GM19397 (cell line): Measurements from ENCODE around the gene SPDEF.

Experiments
- ATAC-seq: cut with Tn5 transposase; IDR thresholded peaks from one replicate; pipeline ENCODE4 v1.9.1; 2021; ENCODE audit warnings: mild to moderate bottlenecking, moderate library complexity; ENCODE audit not compliant: unreplicated experiment

SPDEF gene

GRCh38 chr6:34530753-34531365, 25.3 kb downstream of the SPDEF start:
- no peak for ATAC-seq

DNA sequence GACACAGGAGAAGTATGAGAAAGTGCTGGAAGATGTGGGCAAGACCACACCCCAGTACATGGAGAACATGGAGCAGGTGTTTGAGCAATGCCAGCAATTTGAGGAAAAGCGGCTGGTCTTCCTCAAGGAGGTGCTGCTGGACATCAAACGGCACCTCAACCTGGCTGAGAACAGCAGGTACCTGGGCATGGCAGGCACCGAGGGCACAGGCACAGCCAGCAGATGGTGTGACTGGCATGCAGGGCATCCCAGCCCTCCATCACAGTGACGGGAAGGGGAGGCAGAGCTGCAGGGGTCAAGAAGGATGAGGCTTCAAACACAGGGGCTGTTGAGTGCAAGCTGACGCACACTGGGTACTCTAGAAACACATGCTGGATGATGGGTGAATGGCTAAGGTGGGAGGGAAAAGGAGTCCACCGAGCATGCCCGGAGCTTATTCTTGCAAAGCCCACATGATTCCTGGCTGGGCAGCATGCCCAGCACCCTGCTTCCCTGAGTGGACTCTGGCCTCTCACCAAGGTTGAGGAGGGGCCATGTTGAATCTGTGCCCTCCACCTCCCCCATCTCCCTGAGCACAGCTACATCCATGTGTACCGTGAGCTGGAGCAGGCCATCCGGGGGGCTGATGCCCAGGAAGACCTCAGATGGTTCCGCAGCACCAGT, 26.3 kb downstream of the SPDEF start:
- no peak for ATAC-seq

DNA sequence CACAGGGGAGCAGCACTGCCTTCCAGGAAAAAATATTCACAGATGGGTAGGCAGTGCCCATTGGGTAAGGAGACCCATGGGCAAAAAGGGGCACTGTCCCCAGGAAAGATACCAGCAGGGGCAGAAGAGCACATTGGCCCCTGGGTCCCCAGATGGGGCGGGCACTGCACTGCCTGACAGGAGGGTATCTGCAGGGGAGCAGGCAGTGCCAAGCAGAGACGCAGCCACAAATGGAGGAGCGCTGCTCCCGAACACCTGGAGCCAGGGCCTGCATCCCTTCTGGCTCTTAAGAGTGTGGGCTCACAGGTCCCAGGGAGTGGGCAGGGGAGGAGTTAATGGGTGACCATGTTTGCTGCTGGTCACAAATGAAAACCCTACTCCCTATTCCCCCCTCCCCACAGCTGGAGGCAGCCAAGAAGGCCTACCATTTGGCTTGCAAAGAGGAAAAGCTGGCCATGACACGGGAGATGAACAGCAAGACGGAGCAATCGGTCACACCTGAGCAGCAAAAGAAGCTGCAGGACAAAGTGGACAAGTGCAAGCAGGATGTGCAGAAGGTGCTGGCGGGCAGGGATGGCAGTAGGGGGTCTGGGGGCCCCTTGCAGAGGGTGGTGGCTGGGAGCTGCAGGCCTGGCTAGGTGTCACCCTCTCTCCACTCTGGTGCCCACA, 27.0 kb downstream of the SPDEF start:
- ATAC-seq, result no peak

- no peak for ATAC-seq
Observed at GRCh38 chr6:34527751-34528670, 28.1 kb downstream of the SPDEF start.

- ATAC-seq, result peak; percentile 82
Observed at GRCh38 chr6:34526992-34527728, 29.0 kb downstream of the SPDEF start.

GRCh38 chr6:34526241-34526972, 29.7 kb downstream of the SPDEF start:
- no peak for ATAC-seq

- ATAC-seq, result no peak
Observed at GRCh38 chr6:34525431-34526175, 30.5 kb downstream of the SPDEF start.

DNA sequence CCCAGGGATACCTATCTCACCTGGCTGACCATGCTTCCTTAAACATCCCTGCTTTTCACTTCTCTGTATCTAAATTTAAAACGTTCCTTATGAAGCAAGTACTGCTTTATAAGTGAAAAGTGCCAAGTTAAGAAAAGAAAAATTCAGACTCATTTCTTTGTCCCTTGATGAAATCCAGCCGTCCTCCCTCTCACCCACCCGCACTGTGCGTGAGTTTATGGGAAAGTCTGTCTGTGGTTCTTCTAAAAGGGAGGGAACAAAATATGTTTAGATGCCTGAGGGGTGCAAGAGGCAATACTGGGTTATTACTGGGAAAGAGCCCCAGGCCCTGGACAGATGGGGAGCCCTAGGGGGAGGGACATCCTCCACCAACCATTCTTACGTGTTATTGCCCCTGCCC, 31.2 kb downstream of the SPDEF start:
- ATAC-seq, result no peak

DNA sequence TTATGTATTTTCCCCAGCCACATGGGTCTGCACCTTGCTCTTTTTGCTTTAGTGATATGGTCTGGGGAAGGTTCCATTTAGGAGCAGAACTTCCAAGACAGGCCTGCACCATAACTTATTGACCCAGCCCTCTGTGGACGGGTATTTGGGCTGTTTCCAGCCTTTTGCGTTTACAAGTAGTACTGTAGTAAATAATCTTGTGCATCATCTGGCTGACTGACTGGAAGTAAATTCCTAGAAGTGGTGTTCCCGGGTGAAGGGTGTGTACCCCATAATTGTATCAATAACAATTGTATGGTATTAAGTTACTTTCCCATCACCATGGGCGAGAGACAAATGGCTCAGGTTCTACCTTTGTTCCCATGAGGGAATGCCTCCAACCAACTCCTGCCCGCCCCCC, 31.6 kb downstream of the SPDEF start:
- no peak for ATAC-seq

DNA sequence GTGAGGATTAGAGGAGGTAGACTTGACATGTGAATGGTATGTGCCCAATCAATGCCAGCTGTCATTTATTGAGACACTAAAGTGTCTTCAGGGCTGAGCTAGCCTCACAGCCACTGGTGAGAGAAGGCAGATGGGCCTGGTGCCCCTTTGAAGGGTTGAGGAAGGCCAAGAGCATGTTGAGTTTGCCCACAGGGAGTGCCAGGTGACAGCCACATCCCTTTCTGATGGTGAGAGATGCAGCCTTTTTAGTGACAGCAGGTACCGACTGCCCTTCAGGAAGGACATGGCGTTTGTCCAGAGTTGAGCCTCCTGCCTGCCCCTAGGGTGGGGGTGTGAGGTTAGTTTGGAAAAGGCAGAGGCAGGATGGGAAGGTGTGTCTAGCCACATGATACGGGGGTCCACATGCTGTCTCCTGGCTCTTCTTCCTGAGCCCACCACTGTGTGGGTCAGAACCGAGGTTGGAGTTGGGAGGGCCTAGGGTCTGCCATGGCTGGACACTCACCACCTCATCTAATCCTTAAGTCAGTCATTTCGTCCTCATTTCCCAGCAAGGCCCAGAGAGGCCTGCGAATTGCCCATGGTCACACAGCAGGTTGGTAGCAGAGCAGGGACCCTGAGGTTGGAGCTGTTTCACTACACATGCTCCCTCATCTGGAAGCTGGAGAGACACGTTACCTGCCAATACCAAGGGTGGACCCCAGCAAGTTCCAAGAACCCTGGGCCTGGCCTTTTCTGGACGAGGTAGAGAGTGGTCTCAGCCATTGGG, 32.5 kb downstream of the SPDEF start:
- ATAC-seq, result no peak

- no peak for ATAC-seq
Observed at GRCh38 chr6:34522761-34523160, 33.4 kb downstream of the SPDEF start.

DNA sequence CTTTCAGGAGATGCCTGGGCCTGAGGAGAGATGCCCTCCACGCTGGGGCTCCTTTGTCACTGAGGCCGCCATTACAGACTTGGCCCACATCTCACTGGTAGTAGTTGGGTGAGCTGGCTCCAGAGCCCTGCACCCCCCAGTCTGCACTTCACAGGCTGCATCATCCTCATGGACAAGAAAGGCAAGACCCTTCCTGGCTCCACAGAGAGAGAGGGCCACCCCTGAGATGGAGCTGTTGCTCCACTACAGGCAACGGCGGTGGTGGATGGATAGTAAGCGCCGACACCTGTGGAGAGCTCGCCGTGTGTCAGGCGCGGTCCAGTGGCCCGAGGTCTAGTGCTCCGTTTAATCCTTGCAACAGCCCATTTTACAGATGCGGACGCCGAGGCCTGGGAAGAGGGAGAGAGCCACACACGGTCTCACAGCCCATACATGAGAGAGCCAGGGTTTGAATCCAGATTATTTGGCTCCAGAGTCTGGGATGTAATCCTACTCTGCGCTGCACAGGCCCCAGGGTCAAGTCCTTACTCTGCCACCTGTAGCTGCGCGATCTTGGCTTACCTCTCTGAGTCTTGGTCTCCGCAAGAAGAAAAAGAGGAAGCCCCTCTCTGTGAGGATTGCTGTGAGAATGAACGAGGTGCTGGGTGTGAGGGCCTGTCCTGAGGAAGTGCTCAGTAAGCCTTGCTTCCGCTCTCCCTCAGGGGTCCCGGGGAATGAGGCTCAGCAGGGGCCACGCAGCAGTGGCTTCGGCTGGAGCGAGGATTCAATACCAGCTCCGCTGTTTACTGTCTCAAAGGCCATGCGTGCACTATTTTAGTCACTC, 34.5 kb downstream of the SPDEF start:
- no peak for ATAC-seq

GRCh38 chr6:34520645-34521462, 35.3 kb downstream of the SPDEF start:
- no peak for ATAC-seq

DNA sequence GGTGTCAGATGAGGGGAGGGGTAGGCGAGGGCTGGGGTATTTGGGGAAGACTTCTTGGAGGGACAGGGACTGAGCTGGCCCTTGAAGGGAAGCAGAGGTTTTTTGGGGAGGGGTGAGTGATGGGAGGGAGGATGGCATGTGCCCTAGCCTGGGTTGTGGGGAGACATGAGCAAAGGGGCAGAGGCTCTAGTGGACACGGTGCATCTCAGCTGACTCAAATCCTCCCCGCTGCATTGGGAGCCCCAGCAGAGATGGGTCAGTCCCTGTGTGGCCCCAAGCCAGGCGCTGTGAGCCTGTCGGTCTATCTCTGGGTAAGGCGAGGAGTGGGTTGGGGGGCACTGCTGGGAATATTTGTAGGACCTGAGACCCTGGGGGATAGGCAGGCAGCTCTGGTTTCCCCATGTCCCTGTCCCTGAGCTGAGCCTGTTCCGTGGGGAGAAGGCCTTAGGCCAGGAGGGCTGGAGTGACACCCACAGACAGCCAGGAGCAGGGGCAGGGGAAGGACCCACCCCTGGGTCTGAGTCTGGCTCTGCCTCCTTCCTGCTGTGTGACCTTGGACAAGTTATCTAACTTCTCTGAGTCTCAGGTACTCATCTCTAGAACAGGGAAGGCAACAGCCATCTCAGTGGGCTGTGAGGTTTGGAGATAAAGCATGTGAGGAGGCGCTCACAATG, 36.0 kb downstream of the SPDEF start:
- no peak for ATAC-seq

- no peak for ATAC-seq
Observed at GRCh38 chr6:34518669-34519365, 37.3 kb downstream of the SPDEF start.

- ATAC-seq, result no peak
Observed at GRCh38 chr6:34517966-34518365, 38.2 kb downstream of the SPDEF start.
